BLaER1 treated with 17β-estradiol and CSF1 and Interleukin-3, amounts not matched to agents 10 nM and 100 nM (cell line): ENCODE results near the gene SPAG17.

Experiments
- H3K27ac ChIP-seq, 11 experiments: shearing (Covaris generic); formaldehyde crosslinking; 2 replicates each; pipeline ENCODE4 v1.8.1; 2022
- H3K27me3 ChIP-seq, 11 experiments: shearing (Covaris generic); formaldehyde crosslinking; 2 replicates each; pipeline ENCODE4 v1.8.1; 2022
- H3K36me3 ChIP-seq, 11 experiments: shearing (Covaris generic); formaldehyde crosslinking; 2 replicates each; pipeline ENCODE4 v1.8.1; 2022
- H3K4me1 ChIP-seq, 10 experiments: shearing (Covaris generic); formaldehyde crosslinking; 2 replicates each; pipeline ENCODE4 v1.8.1; 2022
- H3K4me2 ChIP-seq, 11 experiments: shearing (Covaris generic); formaldehyde crosslinking; 2 replicates each; pipeline ENCODE4 v1.8.1; 2022
- H3K4me3 ChIP-seq, 10 experiments: shearing (Covaris generic); formaldehyde crosslinking; 2 replicates each; pipeline ENCODE4 v1.8.1; 2022
- H3K9ac ChIP-seq, 11 experiments: shearing (Covaris generic); formaldehyde crosslinking; 2 replicates each; pipeline ENCODE4 v1.8.1; 2022
- H3K9me3 ChIP-seq, 11 experiments: shearing (Covaris generic); formaldehyde crosslinking; replicated peaks in 1 of 11; 2 replicates each; pipeline ENCODE4 v1.8.1; 2022
- H4K20me1 ChIP-seq, 11 experiments: shearing (Covaris generic); formaldehyde crosslinking; 2 replicates each; pipeline ENCODE4 v1.8.1; 2022
- Cebpa-rat ChIP-seq, 11 experiments: shearing (Covaris generic); IDR thresholded peaks; 2 replicates each; pipeline ENCODE4 v1.8.1; 2022

The SPAG17 gene

GRCh38 chr1:118100686-118101514, 84.1 kb downstream of the SPAG17 start:
- no peaks in the 10 kb centered on the region for H3K9me3 ChIP-seq
- H3K4me1 ChIP-seq = no peaks in the 10 kb centered on the region
- no peak overlapping the region for H3K9ac ChIP-seq
- no peak for TF ChIP-seq Cebpa-rat (IDR thresholded peaks at IDR 0.05)
- no peak overlapping the region for H3K4me3 ChIP-seq
- no peak overlapping the region for H3K4me2 ChIP-seq
- H3K27ac ChIP-seq = no peak overlapping the region
- H4K20me1 ChIP-seq = no peaks in the 10 kb centered on the region
- H3K36me3 ChIP-seq = no peaks in the 10 kb centered on the region
- no peaks in the 10 kb centered on the region for H3K27me3 ChIP-seq

DNA sequence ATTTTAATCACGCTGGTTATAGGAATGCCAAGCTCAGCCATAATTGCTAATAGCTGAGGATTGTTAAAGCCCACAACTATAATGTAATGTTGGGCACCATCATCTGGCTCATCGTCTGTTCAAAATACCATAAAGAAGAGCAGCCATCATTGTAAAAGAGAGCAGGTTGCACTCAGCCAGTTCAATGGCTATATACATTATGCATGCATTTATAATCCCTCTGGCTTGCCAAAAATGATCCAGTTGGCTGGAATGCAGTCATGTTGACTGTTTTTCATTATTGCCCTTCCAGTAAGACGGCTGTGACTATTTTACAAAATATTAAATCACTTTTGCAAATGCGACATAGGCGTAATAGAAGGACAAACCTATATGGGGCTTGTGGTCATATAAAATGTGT, 85.3 kb downstream of the SPAG17 start:
- Histone ChIP-seq H3K4me2 (no peak overlapping the region), H3K4me3 (no peak overlapping the region)
- no peak for TF ChIP-seq Cebpa-rat (IDR thresholded peaks at IDR 0.05)

DNA sequence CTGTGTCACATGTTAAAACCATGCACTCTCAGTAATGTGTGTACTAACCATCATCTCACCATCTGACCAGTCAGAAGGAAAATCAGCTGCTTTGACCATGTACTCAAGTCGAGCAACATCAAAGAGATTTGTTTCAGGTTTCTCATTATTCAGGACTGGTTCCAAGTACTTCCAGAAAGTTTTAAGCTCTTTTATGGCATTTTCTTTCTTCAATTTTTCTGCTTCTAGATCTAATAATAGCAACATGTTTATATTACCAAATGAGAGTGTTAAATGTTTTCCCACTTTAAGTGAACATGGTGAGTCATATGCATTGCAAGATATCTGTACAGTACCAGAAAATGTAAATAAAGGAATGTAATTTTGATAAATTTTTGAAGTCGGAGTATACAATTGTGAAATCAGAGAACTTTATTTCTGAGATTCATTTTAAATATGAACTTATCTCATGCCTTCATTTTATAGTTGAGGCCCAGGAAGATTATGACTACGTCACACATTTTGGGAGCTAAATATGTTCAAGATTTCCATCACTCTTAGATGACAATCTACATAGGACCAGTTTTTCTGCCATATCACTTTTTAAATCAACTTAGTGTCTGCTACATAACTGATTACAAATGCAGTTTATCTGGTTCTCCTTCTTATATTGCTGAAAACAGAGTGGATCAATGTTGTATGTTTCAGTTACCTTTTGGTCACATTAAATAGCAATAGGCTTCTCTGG, 87.2 kb downstream of the SPAG17 start:
- Histone ChIP-seq H3K27me3 (no peaks in the 10 kb centered on the region), H3K9ac (no peak overlapping the region), H4K20me1 (no peaks in the 10 kb centered on the region), H3K4me1 (no peaks in the 10 kb centered on the region), H3K9me3 (no peaks in the 10 kb centered on the region), H3K36me3 (no peaks in the 10 kb centered on the region), H3K4me3 (no peak overlapping the region), H3K27ac (no peak overlapping the region), H3K4me2 (no peak overlapping the region)
- TF ChIP-seq Cebpa-rat (IDR thresholded peaks at IDR 0.05) = no peak

More for the DNA sequence above, 85.3 kb downstream of the SPAG17 start:
- H3K27me3 ChIP-seq = no peaks in the 10 kb centered on the region
- H3K9ac ChIP-seq = no peak overlapping the region
- no peaks in the 10 kb centered on the region for H3K36me3 ChIP-seq
- no peaks in the 10 kb centered on the region for H4K20me1 ChIP-seq
- H3K9me3 ChIP-seq = no peaks in the 10 kb centered on the region
- no peaks in the 10 kb centered on the region for H3K4me1 ChIP-seq
- no peak overlapping the region for H3K27ac ChIP-seq

- H3K9me3 ChIP-seq = peaks cover 0 to 12% (median 4%) of the 10 kb centered on the region in 11 experiments; a peak in 6 of 22 replicates
These were observed 92.0 kb downstream of the SPAG17 start for GRCh38 chr1:118093017-118093416.

GRCh38 chr1:118090130-118090529, 94.9 kb downstream of the SPAG17 start:
- no peak overlapping the region for H3K9ac ChIP-seq
- no peak overlapping the region for H3K4me2 ChIP-seq
- H3K27me3 ChIP-seq = no peaks in the 10 kb centered on the region
- peaks cover 0 to 11% (median 10%) of the 10 kb centered on the region in 10 experiments; a peak in 15 of 20 replicates for H3K4me1 ChIP-seq
- no peak overlapping the region for H3K27ac ChIP-seq
- H3K9me3 ChIP-seq = peaks cover 0 to 12% (median 4%) of the 10 kb centered on the region in 11 experiments; a peak in 6 of 22 replicates
- H3K4me3 ChIP-seq = no peak overlapping the region
- no peaks in the 10 kb centered on the region for H4K20me1 ChIP-seq
- no peaks in the 10 kb centered on the region for H3K36me3 ChIP-seq
- TF ChIP-seq Cebpa-rat (IDR thresholded peaks at IDR 0.05) = no peak

More at GRCh38 chr1:118093017-118093416, 92.0 kb downstream of the SPAG17 start:
- Histone ChIP-seq H3K4me3 (no peak overlapping the region), H3K4me1 (peaks cover 0 to 2% (median 1%) of the 10 kb centered on the region in 10 experiments; a peak in 13 of 20 replicates), H3K36me3 (no peaks in the 10 kb centered on the region), H3K27ac (no peak overlapping the region), H3K4me2 (no peak overlapping the region), H3K27me3 (no peaks in the 10 kb centered on the region), H3K9ac (no peak overlapping the region), H4K20me1 (no peaks in the 10 kb centered on the region)
- no peak for TF ChIP-seq Cebpa-rat (IDR thresholded peaks at IDR 0.05)

GRCh38 chr1:118085365-118085764, 99.7 kb downstream of the SPAG17 start:
- Histone ChIP-seq H4K20me1 (no peaks in the 10 kb centered on the region), H3K4me2 (no peak overlapping the region), H3K36me3 (no peaks in the 10 kb centered on the region), H3K9ac (no peak overlapping the region), H3K4me3 (no peak overlapping the region), H3K27ac (no peak overlapping the region), H3K4me1 (peaks cover 0 to 11% (median 10%) of the 10 kb centered on the region in 10 experiments; a peak in 15 of 20 replicates), H3K9me3 (peaks cover 0 to 12% (median 4%) of the 10 kb centered on the region in 11 experiments; a peak in 6 of 22 replicates), H3K27me3 (no peaks in the 10 kb centered on the region)
- TF ChIP-seq Cebpa-rat (IDR thresholded peaks at IDR 0.05) = no peak

DNA sequence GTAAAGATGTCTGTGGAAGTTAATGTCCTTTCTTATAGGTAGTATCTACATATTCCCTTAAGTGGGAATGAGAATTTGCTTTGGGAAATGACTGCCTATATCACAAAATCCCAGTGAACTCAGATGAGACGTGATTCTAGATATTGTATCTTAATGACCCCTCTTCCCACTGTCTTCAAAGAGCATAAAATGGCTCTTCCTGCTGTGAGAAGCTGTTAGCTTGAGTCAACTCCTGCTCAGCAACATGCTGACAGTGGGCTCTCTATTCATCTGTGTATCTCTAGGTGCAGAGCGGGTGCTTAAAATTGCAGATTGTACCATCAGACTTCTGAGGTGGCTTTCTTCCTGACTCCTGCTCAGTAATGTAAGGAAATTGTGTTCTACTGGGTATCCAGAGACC, 100.6 kb downstream of the SPAG17 start:
- Histone ChIP-seq H3K4me3 (no peak overlapping the region), H3K27ac (no peak overlapping the region), H3K27me3 (no peaks in the 10 kb centered on the region), H3K9ac (no peak overlapping the region), H4K20me1 (no peaks in the 10 kb centered on the region), H3K36me3 (no peaks in the 10 kb centered on the region), H3K4me1 (peaks cover 0 to 11% (median 10%) of the 10 kb centered on the region in 10 experiments; a peak in 15 of 20 replicates), H3K4me2 (no peak overlapping the region), H3K9me3 (peaks cover 0 to 7% (median 0%) of the 10 kb centered on the region in 11 experiments; a peak in 5 of 22 replicates)
- no peak for TF ChIP-seq Cebpa-rat (IDR thresholded peaks at IDR 0.05)

DNA sequence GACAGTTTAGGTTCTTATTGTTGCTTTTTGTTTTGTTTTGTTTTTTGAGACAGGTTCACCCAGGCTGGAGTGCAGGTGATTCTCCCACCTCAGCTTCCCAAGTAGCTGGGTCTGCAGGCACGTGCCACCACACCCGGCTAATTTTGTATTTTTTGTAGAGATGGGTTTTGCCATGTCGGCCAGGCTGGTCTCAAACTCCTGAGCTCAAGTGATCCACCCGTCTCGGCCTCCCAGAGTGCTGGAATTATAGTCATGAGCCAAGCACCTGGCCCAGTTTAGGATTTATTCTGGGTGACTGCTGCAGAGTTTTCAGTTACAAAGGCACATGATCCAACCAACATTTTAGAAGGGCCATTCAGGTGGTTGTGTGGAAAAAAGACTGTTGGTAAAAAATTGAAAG, 102.0 kb downstream of the SPAG17 start:
- no peak overlapping the region for H3K27ac ChIP-seq
- H3K9ac ChIP-seq = no peak overlapping the region
- peaks cover 0 to 9% (median 8%) of the 10 kb centered on the region in 10 experiments; a peak in 15 of 20 replicates for H3K4me1 ChIP-seq
- H3K36me3 ChIP-seq = no peaks in the 10 kb centered on the region
- no peak overlapping the region for H3K4me3 ChIP-seq
- H3K4me2 ChIP-seq = no peak overlapping the region
- TF ChIP-seq Cebpa-rat (IDR thresholded peaks at IDR 0.05) = no peak
- H3K9me3 ChIP-seq = no peaks in the 10 kb centered on the region
- H3K27me3 ChIP-seq = no peaks in the 10 kb centered on the region
- H4K20me1 ChIP-seq = no peaks in the 10 kb centered on the region

DNA sequence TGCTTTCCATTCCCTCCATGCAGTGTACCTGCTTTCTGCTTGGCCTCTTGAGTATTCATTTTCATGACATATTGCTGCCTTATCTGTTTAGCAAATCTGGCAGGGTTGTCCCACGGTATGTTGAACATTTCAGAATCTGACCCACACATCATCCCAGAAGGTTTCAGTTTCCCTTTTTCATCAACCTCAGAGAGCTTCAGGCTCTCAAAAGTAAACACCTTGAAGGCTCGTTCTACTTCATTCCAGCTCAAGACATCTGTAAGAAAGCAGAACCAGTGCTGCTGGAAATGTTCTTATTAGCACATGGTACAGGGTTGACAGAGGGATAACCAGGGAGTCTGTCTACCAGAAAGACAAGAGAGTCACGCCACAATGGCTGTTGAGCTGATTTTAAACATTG, 103.6 kb downstream of the SPAG17 start:
- no peak overlapping the region for H3K9ac ChIP-seq
- no peaks in the 10 kb centered on the region for H3K4me1 ChIP-seq
- no peak overlapping the region for H3K27ac ChIP-seq
- H3K4me2 ChIP-seq = no peak overlapping the region
- TF ChIP-seq Cebpa-rat (IDR thresholded peaks at IDR 0.05) = no peak
- H3K36me3 ChIP-seq = no peaks in the 10 kb centered on the region
- no peaks in the 10 kb centered on the region for H3K9me3 ChIP-seq
- H4K20me1 ChIP-seq = no peaks in the 10 kb centered on the region
- H3K27me3 ChIP-seq = no peaks in the 10 kb centered on the region
- H3K4me3 ChIP-seq = no peak overlapping the region
